Pancreas (tissue), 10 donors: ENCODE data around the gene AGBL4. TPM values are rescaled to one million over a fixed set of nuclear protein-coding genes. Genes with fewer than 3 reads are reported as not detected.

ENCODE experiments used
- ATAC-seq, 4 donors: fragments of 200-7000 bp; cut with Tn5 transposase; one replicate each; pipeline versions ENCODE4 v1.8.0 to v1.9.1; 2020; ENCODE audit warnings: mild to moderate bottlenecking in 4 of 4, moderate library complexity in 4 of 4
- DNase-seq, 6 donors: peaks; one replicate each; pipeline ENCODE4 v3.0.0-alpha.2; 2020
- FAIRE-seq: peaks from 2 replicates; lab custom pipeline; 2012; peaks lifted over from hg19 to GRCh38; lab: Jason Lieb, UNC
- H3K27ac ChIP-seq, 4 donors: fragments of 200-600 bp; sonication (generic); 1 replicate in 3 of 4; 2 replicates in 1 of 4; pipeline versions ENCODE4 v1.5.0 to v1.8.0; 2020
- H3K27me3 ChIP-seq, 4 donors: fragments of 200-600 bp; one replicate each; pipeline ENCODE4 v1.8.0; 2021
- H3K36me3 ChIP-seq, 3 donors: fragments of 200-600 bp; sonication (generic) in 1 of 3; one replicate each; pipeline versions ENCODE4 v1.5.0 to v1.8.0; 2020 to 2021
- H3K4me1 ChIP-seq, 3 donors: fragments of 200-600 bp; one replicate each; pipeline ENCODE4 v1.8.0; 2021
- H3K4me3 ChIP-seq, 4 donors: fragments of 200-600 bp; sonication (generic) in 2 of 4; one replicate each; pipeline versions ENCODE4 v1.5.0 to v1.8.0; 2020 to 2021
- H3K9me3 ChIP-seq, 4 donors: fragments of 200-600 bp; one replicate each; pipeline ENCODE4 v1.8.0; 2021
- WGBS, 2 donors: extraction: QIAGEN DNeasy Blood & Tissue Kit; methylation state at CpG; one replicate each; pipeline ENCODE4 v1.1.7; 2013; 5-methylcytosine and 5-hydroxymethylcytosine counted together
- intact Hi-C, 3 donors: fragments of 100-400 bp; cut with DNase I; formaldehyde crosslinking; loops; one replicate each; pipeline versions ENCODE4 v1.11.1 to v1.14.2; 2022
- polyA plus RNA-seq, 2 donors: library from polyadenylated mRNA; stranded (reverse); fragments of 200-250 nt; gene quantifications; one replicate each; pipeline ENCODE4 v1.2.3, GENCODE V29; 2013
- total RNA-seq, 6 donors: library from RNA; stranded (reverse); fragmentation: NEBNext Ultra II Directional in 4 of 6; extraction: Animal tissue kit (Norgen Biotek cat#: 25700) in 4 of 6; gene quantifications; one replicate each; pipeline versions ENCODE4 v1.2.1 to v1.2.4, GENCODE V29; 2021 to 2023
- TF ChIP-seq, protein P1 (sequence below), 4 donors: fragments of 200-600 bp; sonication (generic) in 3 of 4; IDR thresholded peaks; one replicate each; pipeline versions ENCODE4 v1.5.0 to v1.8.0; 2021; ENCODE audit warnings: antibody characterized with exemption in 4 of 4
- donor health status: healthy with polysubstance abuse.
- donor health status: DM: no; HTN: no; CAD: no; lungs with moderate emphysema.
- donor health status: DM: no; HTN: no; CAD: no.
- donor health status: control.
- donor health status: control.
- donor health status: Bipolar disorder and iron deficiency.
- donor health status: DM: yes; HTN: yes; CAD: no.
- donor health status: DM: no; HTN: no; CAD: no.
- donor health status: DM: no; HTN: no; CAD: no.
- donor health status: DM: yes; HTN: yes; CAD: no.

Gene AGBL4
- total and polyA plus RNA-seq, 8 donors, result 0.15 to 1.2 (median 0.59) TPM

GRCh38 chr1:49226758-49227157 is 797.0 kb downstream of the AGBL4 start:
- Histone ChIP-seq H3K4me1 (peaks cover 0 to 3% (median 0%) of the 10 kb centered on the region in 3 donors), H3K36me3 (no peaks in the 10 kb centered on the region), H3K9me3 (no peaks in the 10 kb centered on the region), H3K4me3 (no peak overlapping the region), H3K27me3 (no peaks in the 10 kb centered on the region), H3K27ac (no peak overlapping the region)
- DNase-seq (no peak), FAIRE-seq (no peak), ATAC-seq (peak in 1 of 4 donors; percentile 28)
- intact Hi-C loops, result no loop called here
- WGBS, 2 donors, result 0% methylated on average over 1 of the region's 1 CpG
- TF ChIP-seq, protein P1, sequence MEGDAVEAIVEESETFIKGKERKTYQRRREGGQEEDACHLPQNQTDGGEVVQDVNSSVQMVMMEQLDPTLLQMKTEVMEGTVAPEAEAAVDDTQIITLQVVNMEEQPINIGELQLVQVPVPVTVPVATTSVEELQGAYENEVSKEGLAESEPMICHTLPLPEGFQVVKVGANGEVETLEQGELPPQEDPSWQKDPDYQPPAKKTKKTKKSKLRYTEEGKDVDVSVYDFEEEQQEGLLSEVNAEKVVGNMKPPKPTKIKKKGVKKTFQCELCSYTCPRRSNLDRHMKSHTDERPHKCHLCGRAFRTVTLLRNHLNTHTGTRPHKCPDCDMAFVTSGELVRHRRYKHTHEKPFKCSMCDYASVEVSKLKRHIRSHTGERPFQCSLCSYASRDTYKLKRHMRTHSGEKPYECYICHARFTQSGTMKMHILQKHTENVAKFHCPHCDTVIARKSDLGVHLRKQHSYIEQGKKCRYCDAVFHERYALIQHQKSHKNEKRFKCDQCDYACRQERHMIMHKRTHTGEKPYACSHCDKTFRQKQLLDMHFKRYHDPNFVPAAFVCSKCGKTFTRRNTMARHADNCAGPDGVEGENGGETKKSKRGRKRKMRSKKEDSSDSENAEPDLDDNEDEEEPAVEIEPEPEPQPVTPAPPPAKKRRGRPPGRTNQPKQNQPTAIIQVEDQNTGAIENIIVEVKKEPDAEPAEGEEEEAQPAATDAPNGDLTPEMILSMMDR (IDR thresholded peaks at IDR 0.05), result no peak

- Histone ChIP-seq H3K4me3 (no peak overlapping the region), H3K27ac (no peak overlapping the region), H3K9me3 (no peaks in the 10 kb centered on the region), H3K4me1 (peaks cover 0 to 3% (median 0%) of the 10 kb centered on the region in 3 donors), H3K27me3 (no peaks in the 10 kb centered on the region), H3K36me3 (no peaks in the 10 kb centered on the region)
- FAIRE-seq (no peak), ATAC-seq (peak; percentile 58 to 90 (median 76)), DNase-seq (peak in 3 of 6 donors; percentile 13 to 22 (median 14))
- intact Hi-C loops, result no loop called here
- WGBS, 2 donors, result 17 to 24% methylated on average over 1 of the region's 1 CpG
- TF ChIP-seq, protein P1 (IDR thresholded peaks at IDR 0.05), result no peak
Measured at GRCh38 chr1:49225464-49225863, 798.3 kb downstream of the AGBL4 start.

DNA sequence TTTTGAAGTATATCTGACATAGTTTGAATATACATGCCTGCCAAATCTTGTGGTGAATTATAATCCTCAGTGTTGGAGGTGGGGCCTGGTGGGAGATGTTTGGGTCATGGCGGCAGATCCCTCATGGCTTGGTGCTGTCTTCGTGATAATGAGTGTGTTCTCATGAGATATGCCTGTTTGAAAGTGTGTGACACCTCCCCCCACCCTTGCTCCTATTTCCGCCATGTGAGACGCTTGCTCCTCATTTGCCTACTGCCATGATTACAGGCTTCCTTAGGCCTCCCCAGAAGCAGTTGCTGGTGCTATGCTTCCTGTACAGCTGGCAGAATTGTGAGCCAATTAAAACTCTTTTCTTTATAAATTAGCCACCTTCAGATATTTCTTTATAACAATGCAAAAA is 810.5 kb downstream of the AGBL4 start:
- no peaks in the 10 kb centered on the region for H3K4me1 ChIP-seq
- no peak for FAIRE-seq
- intact Hi-C loops, result no loop called here
- no peak overlapping the region for H3K27ac ChIP-seq
- ATAC-seq, result no peak
- no peak overlapping the region for H3K4me3 ChIP-seq
- no peaks in the 10 kb centered on the region for H3K27me3 ChIP-seq
- WGBS, 2 donors, result 89 to 97% methylated on average over 4 of the region's 4 CpGs
- TF ChIP-seq, protein P1 (IDR thresholded peaks at IDR 0.05), result no peak
- no peak for DNase-seq
- no peaks in the 10 kb centered on the region for H3K36me3 ChIP-seq
- H3K9me3 ChIP-seq, result no peaks in the 10 kb centered on the region

DNA sequence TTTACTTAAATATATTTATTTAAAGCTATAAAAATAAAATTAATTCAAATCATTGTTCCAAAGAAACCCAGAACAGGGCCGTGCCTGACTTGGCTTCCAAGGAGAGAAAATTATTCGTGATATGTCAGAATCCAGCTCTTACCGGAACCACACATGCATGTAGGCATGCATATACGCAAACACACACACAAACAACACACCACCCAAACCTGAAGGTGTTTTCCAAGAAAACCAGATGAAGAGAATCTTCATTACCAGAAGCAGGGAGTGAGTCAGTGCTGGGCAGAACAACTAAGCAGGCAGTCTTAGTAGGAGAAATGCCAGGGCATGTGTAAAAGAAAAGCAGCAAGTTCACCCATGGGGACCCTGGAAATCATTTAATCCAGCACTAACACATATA is 815.0 kb downstream of the AGBL4 start:
- Histone ChIP-seq H3K9me3 (no peaks in the 10 kb centered on the region), H3K36me3 (no peaks in the 10 kb centered on the region), H3K27me3 (peaks cover 0 to 2% (median 0%) of the 10 kb centered on the region in 4 donors), H3K4me1 (no peaks in the 10 kb centered on the region), H3K4me3 (no peak overlapping the region), H3K27ac (no peak overlapping the region)
- no peak for DNase-seq
- intact Hi-C loops, result no loop called here
- no peak for FAIRE-seq
- TF ChIP-seq, protein P1 (IDR thresholded peaks at IDR 0.05), result no peak
- no peak for ATAC-seq
- 72 to 83% methylated on average over 4 of the region's 4 CpGs for WGBS, 2 donors

DNA sequence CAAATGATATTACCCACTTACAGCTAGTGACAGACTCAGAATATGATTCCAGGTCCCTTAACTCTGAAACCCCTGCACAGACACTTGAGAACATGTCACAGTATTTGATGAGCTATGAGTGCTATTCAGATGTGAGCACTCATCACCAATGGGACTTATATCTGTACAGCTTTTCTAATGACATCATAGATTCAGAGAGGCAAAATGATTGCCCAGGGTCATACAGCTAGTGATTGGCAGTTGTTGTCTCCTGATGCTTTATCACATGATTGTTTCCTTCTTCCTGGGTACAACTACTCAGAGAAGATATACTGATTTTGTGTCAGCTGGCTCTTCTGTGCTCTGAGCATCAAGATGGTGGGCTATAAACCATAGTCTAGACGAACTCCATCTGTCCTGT is 819.0 kb downstream of the AGBL4 start:
- no peak for FAIRE-seq
- Histone ChIP-seq H3K4me1 (no peaks in the 10 kb centered on the region), H3K27ac (no peak overlapping the region), H3K27me3 (peaks cover 0 to 2% (median 0%) of the 10 kb centered on the region in 4 donors), H3K9me3 (no peaks in the 10 kb centered on the region), H3K4me3 (no peak overlapping the region), H3K36me3 (no peaks in the 10 kb centered on the region)
- ATAC-seq, result no peak
- DNase-seq, result no peak
- WGBS, 2 donors, result 13 to 24% methylated on average over 1 of the region's 1 CpG
- intact Hi-C loops, result no loop called here
- TF ChIP-seq, protein P1 (IDR thresholded peaks at IDR 0.05), result no peak
